GM21423 (cell line): ENCODE measurements around the gene HSD17B12.

ENCODE experiments used
- ATAC-seq: cut with Tn5 transposase; IDR thresholded peaks from one replicate; pipeline ENCODE4 v1.9.1; 2021; ENCODE audit warnings: mild to moderate bottlenecking, moderate library complexity; ENCODE audit not compliant: unreplicated experiment

The HSD17B12 gene

GRCh38 chr11:43797337-43797736, 116.8 kb downstream of the HSD17B12 start:
- no peak for ATAC-seq

GRCh38 chr11:43797866-43798265, 117.3 kb downstream of the HSD17B12 start:
- ATAC-seq: no peak

GRCh38 chr11:43802509-43802908, 122.0 kb downstream of the HSD17B12 start:
- no peak for ATAC-seq

- no peak for ATAC-seq
Measured at GRCh38 chr11:43803766-43804165, 123.2 kb downstream of the HSD17B12 start.

- ATAC-seq: no peak
Measured at GRCh38 chr11:43806976-43807375, 126.4 kb downstream of the HSD17B12 start.

- ATAC-seq: no peak
Measured at GRCh38 chr11:43810929-43811596, 130.5 kb downstream of the HSD17B12 start.

GRCh38 chr11:43812471-43812870, 131.9 kb downstream of the HSD17B12 start:
- no peak for ATAC-seq

GRCh38 chr11:43818220-43818619, 137.7 kb downstream of the HSD17B12 start:
- ATAC-seq: no peak

- no peak for ATAC-seq
Measured at GRCh38 chr11:43819926-43820325, 139.4 kb downstream of the HSD17B12 start.

GRCh38 chr11:43823316-43823715, 142.8 kb downstream of the HSD17B12 start:
- no peak for ATAC-seq

GRCh38 chr11:43823851-43824250, 143.3 kb downstream of the HSD17B12 start:
- no peak for ATAC-seq

GRCh38 chr11:43825217-43825816, 144.8 kb downstream of the HSD17B12 start:
- ATAC-seq: no peak

GRCh38 chr11:43830928-43831440, 150.4 kb downstream of the HSD17B12 start:
- no peak for ATAC-seq

GRCh38 chr11:43832536-43832935, 152.0 kb downstream of the HSD17B12 start:
- no peak for ATAC-seq

GRCh38 chr11:43833657-43834073, 153.1 kb downstream of the HSD17B12 start:
- no peak for ATAC-seq

GRCh38 chr11:43834286-43834685, 153.7 kb downstream of the HSD17B12 start:
- no peak for ATAC-seq

- ATAC-seq: no peak
Measured at GRCh38 chr11:43835104-43835503, 154.6 kb downstream of the HSD17B12 start.

- peak; percentile 53 for ATAC-seq
Measured at GRCh38 chr11:43837879-43838278, 157.3 kb downstream of the HSD17B12 start.

- no peak for ATAC-seq
Measured at GRCh38 chr11:43842021-43842420, 161.5 kb downstream of the HSD17B12 start.

GRCh38 chr11:43845816-43846215, 165.3 kb downstream of the HSD17B12 start:
- no peak for ATAC-seq

- peak; percentile 71 for ATAC-seq
Measured at GRCh38 chr11:43852057-43852636, 171.6 kb downstream of the HSD17B12 start.

GRCh38 chr11:43853781-43854180, 173.2 kb downstream of the HSD17B12 start:
- ATAC-seq: no peak
